GM21723 (cell line): ENCODE results near the gene CUTA.

ENCODE experiments used
- ATAC-seq: cut with Tn5 transposase; IDR thresholded peaks from one replicate; pipeline ENCODE4 v1.9.1; 2021; ENCODE audit warnings: mild to moderate bottlenecking, moderate library complexity; ENCODE audit not compliant: unreplicated experiment

CUTA gene

DNA sequence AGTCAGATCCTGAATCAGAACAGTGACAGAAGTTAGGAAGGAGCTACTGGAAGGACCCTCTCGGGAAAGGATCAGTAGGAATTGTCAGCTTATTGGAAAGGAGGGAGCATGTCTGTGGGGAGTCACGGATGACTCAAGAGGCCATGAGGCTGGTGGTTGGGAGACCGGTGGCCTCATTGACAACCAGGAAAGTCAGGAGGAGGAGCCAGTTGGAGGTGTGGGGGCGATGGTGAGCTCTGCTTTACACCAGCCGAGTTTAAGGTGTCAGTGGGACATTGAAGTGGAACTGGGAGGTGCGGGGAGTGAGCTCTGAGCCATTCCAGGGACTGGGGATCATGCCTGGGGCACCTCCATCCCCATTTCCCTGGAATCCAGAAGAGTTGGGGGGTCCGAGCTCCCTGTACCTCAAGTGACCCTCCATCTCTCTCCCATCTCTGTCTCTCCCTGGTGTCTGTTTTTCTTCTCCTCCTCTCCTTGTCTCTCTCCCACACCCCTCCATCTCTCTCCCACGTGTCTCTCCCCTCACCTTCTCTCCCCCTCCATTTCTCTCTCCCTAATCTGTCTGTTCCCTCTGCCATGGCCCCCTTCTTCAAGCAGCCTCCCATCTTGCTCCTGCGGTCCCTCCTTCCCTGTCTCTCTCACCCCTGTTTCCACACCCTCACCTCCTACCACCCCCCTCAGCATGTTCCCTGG lies 22.2 kb upstream of the CUTA start:
- ATAC-seq: no peak

- no peak for ATAC-seq
Observed at GRCh38 chr6:33438978-33439594, 21.2 kb upstream of the CUTA start.

DNA sequence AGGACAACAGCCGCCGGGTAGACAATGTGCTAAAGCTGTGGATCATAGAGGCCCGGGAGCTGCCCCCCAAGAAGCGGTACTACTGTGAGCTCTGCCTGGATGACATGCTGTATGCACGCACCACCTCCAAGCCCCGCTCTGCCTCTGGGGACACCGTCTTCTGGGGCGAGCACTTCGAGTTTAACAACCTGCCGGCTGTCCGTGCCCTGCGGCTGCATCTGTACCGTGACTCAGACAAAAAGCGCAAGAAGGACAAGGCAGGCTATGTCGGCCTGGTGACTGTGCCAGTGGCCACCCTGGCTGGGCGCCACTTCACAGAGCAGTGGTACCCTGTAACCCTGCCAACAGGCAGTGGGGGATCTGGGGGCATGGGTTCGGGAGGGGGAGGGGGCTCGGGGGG lies 19.8 kb upstream of the CUTA start:
- no peak for ATAC-seq

GRCh38 chr6:33434961-33435360 lies 17.1 kb upstream of the CUTA start:
- ATAC-seq: no peak

GRCh38 chr6:33433544-33434191 lies 15.8 kb upstream of the CUTA start:
- ATAC-seq: no peak

DNA sequence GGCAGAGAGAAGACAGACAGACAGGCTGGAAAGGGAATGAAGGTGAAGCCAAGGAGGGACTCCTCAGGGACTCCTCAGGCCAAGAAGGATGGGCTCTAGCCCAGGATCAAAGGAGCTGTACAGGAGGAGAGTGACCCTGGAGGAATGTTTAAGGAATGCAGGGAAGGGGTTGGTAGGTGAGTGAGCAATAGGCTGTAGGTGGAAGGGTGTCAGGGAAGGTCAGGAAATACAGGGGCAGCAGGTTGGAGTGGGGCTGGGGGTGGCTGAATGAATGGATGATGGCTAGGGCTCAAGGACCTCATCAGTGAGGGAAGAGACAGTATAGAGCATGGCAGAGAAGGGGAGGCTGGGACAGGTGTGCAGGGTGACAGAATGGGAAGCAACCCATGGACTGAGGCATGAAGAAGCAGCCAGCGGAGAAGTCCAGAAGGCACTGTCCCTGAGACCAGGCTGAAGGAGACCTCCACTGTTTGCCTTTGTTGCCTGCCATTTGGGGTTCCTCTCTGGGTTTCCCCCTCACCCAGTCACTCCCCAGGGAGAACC lies 15.2 kb upstream of the CUTA start:
- ATAC-seq: no peak

DNA sequence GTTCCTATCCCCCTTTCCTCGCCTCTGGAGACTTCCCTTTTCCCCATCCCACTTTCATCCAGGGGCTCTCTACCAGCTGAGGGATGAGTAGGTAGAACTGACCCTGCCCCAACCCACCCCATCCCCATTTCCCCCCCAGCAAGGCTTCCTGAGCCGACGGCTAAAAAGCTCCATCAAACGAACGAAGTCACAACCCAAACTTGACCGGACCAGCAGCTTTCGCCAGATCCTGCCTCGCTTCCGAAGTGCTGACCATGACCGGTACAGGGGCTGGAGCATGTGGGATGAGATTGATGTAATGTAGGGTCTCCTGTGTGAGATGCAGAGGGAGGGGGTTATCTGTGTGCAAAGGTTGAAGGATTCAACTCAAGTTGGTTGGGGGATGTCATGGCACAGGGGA lies 14.6 kb upstream of the CUTA start:
- ATAC-seq: no peak

DNA sequence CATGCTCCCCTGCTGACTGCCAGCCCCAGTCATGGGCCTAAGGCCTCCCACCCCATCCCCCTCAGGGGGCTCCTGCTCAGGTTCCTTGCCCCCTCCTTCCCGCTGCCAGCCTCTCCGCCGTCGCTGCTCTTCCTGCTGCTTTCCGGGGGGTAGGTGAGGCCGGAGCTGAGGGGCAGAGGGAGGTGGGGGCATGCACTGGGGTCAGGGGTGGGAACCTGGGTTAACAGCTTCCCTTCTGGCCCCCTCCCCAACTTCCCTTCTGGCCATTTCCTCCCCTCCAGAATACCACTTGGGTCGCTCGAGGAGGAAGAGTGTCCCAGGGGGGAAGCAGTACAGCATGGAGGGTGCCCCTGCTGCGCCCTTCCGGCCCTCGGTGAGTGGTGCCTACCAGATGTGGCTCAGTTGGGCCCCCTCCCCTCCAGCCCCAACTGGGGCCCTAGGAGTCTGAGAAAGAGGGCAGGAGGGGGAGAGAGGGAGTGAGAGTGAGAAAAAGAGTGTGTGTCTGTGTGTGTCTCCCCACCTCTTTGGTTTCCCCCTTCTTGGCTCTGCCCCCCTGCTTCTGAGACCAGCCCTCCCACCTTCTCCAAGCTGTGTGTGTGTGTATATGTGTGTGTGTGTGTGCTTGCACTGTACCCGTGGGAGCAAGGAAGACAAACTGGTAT lies 14.1 kb upstream of the CUTA start:
- no peak for ATAC-seq

DNA sequence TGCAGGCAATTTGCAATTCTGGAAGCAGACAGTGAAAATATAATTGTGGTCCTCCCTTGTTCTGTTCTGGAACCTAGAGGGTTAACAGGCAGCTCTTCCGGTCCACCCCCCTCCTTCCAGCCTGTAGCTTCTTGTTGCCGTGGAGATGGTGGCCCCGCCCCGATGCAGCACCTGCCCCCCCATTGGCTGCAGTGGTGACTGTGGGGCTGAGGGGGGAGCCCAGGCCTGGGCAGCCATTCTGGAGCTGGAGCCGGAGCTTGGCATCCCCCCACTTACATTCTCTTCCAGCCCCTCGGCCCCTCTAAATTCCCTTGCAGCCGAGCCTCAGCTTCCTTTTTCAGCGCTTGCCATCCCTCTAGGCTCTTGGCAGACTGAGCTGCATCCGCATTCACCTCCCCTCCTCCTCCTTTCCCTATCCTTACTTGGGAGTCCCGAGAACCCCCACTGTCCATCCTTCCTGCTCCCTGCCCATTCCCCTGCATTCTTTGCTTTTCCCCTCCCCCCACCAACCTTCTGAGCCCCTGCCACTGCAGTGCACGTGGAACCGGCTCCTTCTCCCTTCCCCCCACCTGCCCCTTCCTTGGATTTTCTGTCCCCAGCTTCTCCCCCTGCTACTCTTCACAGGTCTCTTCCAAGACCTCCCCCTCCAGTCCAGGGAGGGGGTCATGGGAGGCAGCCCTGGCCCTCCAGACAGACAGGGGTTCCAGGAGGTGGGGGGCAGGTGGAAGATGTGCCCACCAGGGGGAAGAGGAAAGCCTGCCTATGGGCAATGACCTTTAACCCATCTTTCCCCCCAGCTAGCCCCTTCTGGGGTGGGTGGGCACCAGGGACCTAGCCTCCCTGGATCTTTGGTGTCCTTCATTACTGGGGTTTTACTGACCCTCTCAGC lies 13.3 kb upstream of the CUTA start:
- ATAC-seq: no peak

- ATAC-seq: no peak
Observed at GRCh38 chr6:33430334-33430733, 12.4 kb upstream of the CUTA start.

GRCh38 chr6:33429750-33430052 lies 11.8 kb upstream of the CUTA start:
- ATAC-seq: no peak

- ATAC-seq: no peak
Observed at GRCh38 chr6:33428966-33429749, 11.3 kb upstream of the CUTA start.

DNA sequence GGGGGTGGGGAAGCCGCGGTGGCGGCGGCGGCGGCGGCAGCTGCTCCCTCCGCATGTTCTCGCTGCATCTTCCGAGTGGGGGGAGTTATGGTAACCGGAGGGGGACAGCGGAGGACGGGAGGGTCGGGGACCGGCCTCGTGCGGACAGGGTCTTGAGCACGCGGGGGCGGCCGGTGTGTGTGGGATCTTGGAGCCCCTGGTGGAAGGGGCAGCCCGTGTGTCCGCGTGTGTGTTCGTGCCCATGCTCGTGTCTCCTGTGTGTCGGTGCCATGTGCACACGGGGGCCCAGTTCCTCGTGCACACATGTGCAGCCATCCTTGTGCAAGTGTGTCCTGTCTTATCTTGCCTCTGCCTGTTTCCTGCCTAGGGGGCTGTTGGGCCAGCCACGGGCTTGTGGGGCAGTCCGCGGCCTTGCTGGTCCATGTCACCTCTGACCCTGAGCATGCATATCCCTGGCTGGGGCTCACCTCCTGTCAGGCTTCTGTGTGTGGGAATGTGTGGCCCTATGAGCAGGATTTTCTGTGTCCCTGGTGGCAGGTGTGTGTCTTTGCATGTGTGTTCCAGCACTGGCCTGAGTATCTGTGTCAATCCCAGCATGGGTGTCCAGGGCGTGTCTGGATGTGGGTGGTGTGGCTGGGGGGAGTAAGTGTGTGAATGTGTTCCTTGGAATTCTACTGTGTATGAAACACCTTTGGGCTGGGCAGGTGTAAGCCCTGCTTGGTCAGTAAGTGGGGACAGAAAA lies 10.5 kb upstream of the CUTA start:
- no peak for ATAC-seq

GRCh38 chr6:33427585-33428223 lies 9.8 kb upstream of the CUTA start:
- ATAC-seq: no peak

DNA sequence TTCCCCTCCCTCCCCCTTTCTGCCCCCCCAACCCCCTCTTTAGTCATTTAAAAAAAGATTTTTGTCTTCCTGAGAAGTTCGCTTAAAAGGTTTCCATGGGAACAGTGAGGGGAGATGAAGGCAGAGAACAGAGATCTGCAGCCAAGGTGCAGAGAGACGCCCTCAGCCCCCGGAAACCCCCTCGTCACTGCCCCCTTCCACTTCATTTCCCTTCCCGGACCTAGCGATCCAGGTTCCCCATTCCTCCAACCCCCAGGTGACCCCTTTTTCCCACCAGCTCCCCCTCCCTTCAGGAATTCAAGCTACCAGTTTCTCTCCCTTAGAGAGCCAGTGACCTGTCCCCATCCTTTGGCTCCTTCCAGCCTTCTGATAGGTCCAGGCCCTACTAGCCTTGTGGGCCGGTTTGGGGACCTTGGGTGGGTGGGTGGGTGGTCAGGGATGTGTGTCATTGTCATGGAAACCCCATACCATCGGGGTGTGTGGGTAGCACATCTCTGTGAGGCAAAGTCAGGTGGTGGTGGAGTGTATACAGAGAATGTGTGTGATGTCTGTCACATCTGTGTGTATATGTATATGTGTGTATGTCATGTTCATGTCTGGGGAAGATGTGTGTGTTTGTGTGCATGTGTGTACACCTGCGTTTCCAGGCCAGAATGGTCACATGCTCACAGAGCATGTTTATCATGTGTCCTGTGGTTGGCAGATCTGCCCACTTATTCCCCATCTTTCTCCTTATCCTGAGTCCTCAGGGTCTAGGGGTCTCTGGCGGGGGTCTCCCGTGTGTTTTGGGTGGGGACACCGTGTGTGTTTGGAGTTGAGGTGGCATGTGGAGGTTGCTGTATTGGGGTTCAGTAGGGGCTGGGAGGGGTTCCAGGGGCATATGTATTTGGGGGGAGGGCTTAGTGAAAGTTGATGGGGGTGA lies 8.9 kb upstream of the CUTA start:
- no peak for ATAC-seq

DNA sequence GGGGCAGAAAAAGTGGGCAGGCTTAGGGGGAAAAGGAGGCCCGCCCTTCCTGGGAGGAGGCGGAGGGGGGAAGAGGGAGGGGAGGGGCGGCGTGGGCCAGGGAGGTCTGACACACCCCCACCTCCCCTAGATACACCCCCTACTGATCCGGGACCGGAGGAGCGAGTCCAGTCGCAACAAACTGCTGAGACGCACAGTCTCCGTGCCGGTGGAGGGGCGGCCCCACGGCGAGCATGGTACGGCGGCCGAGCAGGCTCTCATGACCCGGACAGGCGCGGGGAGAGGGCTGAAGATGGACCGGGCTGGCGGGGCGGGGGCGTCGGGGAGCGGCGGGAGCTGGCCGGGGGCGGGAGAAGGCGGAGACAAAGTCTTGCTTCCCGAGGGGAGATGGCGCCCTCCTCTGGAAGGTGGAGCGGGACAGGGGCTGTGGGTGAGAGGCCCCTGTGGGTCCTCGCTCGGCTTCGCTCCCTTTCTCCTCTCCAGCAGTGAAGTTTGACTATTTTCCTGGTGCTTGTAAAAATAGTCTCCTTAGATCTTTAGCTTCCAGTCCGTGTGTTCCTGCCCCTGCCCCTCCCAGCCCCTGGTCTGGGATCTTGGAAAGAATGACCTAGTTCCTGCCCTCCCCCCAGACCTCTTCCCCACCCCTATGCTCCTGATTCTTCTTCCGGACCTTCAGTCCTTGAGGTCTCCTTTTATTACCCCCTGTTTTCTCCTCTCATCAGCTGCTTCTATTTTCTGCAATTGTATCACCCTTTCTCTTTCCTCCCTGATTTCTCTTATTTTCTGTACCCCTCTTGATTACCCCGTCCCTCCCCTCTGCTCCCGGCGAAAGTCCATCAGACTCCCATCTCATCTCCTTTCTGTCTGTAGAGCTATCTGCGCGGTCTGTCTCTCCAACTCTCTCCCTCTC lies 8.0 kb upstream of the CUTA start:
- ATAC-seq: peak; percentile 39
